ENCODE measurements around the gene TTYH3. TPM values are rescaled to one million over a fixed set of nuclear protein-coding genes. Genes with fewer than 3 reads are reported as not detected.
"Not testable (repeated sequence)": the region's sequence is repeated elsewhere in the genome, so short reads cannot be mapped to it uniquely, and the experiment has no call there.

Gene TTYH3
- total RNA-seq, 4 donors from 2014 or later, result 7.2 to 43.2 (median 15.7) TPM

DNA sequence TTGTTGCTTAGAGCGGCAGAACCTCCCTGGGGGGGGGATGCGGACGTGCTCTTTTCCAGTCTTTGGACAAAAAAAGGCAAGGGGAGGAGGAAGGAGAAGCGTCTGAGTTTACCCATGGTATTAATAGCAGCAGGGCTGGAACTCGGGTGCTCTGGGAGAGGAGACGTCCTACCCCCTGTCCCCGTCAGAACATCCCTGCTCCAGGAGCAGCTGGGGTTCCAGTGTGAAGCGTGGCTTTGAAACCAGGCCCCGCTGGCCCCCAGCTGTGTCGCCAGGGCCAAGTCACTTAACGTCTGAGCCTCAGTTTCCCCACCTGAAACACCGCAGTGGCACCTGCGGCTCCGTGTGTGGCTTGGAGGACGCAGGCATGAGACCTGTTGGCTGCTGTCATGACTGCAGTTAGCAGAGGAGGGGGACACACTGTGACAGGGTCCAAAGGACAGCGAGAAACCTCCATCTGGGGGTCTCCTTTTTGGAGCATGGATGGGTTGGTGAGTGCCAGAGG lies 57.6 kb downstream of the TTYH3 start:
- TF ChIP-seq, protein P1, sequence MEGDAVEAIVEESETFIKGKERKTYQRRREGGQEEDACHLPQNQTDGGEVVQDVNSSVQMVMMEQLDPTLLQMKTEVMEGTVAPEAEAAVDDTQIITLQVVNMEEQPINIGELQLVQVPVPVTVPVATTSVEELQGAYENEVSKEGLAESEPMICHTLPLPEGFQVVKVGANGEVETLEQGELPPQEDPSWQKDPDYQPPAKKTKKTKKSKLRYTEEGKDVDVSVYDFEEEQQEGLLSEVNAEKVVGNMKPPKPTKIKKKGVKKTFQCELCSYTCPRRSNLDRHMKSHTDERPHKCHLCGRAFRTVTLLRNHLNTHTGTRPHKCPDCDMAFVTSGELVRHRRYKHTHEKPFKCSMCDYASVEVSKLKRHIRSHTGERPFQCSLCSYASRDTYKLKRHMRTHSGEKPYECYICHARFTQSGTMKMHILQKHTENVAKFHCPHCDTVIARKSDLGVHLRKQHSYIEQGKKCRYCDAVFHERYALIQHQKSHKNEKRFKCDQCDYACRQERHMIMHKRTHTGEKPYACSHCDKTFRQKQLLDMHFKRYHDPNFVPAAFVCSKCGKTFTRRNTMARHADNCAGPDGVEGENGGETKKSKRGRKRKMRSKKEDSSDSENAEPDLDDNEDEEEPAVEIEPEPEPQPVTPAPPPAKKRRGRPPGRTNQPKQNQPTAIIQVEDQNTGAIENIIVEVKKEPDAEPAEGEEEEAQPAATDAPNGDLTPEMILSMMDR (IDR thresholded peaks at IDR 0.05), result no peak
- Histone ChIP-seq H3K36me3 (no peaks in the 10 kb centered on the region), H3K9me3 (no peaks in the 10 kb centered on the region), H3K4me1 (peaks cover 0 to 24% (median 11%) of the 10 kb centered on the region in 4 donors), H3K27me3 (peaks cover 0 to 49% of the 10 kb centered on the region in 2 donors), H3K4me3 (no peak overlapping the region), H3K27ac (no peak overlapping the region)
- WGBS, 2 donors, result 60 to 65% methylated on average over 11 to 16 of the region's 16 CpGs
- no peak for DNase-seq (ENCODE audit: low spot score in 2 of 2)

DNA sequence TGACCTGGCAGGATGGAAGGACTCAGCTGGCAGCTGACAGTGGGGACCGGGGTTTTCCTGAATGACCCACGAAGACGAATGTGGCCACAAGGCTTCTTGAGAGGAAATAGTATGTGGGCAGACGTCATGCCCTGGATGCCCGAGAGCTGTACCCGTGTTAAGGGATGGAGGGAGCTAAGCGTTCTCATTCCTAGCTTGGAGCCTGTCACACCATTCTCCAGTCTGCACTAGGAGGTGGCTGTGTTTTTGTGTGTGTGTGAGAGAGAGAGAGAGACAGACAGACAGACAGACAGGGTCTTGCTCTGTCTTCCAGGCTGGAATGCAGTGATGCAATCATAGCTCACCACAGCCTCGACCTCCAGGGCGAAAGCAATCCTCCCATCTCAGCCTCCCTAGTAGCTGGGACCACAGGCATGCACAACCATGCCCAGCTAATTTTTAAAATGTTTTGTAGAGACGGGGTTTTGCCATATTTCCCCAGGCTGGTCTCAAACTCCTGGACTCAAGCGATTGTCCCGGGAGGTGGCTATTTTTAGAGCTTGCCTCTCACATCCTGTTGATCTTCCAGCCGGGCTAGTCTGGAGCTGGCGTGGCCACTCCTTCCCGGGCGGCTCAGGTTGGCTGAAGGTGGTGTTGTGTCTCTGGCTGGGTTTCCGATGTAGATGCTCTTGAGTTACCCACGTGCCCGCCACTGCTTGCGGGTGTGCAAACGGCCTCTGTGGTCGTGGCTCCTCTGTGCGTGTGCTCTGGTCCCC lies 58.3 kb downstream of the TTYH3 start:
- 76% methylated on average over 23 of the region's 23 CpGs for WGBS, 2 donors

DNA sequence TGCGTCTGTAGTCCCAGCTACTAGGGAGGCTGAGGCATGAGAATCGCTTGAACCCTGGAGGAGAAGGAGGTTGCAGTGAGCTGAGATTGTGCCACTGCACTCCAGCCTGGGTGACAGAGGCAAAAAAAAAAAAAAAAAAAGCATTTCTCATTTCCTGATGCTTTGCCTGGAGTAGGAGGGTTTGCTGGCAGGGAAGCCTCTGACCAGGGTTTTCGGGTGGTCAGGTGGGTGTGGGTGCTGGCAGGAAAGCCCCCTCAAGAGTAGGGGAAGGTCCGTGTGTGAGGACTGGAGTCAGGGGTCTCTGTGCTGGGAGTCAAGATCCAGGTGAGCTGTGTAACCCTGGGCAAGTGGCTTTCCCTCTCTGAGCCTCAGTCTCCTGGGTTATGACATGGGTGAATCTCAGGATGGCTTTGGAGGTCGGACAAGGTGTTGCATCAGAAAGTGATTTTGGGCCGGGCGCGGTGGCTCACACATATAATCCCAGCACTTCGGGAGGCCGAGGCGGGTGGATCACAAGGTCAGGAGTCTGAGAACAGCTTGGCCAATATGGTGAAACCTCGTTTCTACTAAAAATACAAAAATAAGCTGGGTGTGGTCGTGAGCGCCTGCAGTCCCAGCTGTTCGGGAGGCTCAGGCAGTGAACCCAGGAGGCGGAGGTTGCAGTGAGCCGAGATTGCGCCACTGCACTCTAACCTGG lies 59.4 kb downstream of the TTYH3 start:
- Histone ChIP-seq H3K9me3 (no peaks in the 10 kb centered on the region), H3K27me3 (peaks cover 0 to 39% of the 10 kb centered on the region in 2 donors), H3K36me3 (no peaks in the 10 kb centered on the region), H3K4me3 (no peak overlapping the region), H3K4me1 (peaks cover 0 to 24% (median 11%) of the 10 kb centered on the region in 4 donors), H3K27ac (no peak overlapping the region)
- no peak for DNase-seq (ENCODE audit: low spot score in 2 of 2)
- TF ChIP-seq, protein P1 (IDR thresholded peaks at IDR 0.05), result no peak
- TF ChIP-seq POLR2A (IDR thresholded peaks at IDR 0.05) (no peak), EP300 (IDR thresholded peaks at IDR 0.05) (no peak)
- WGBS, 2 donors, result 81 to 85% methylated on average over 18 of the region's 18 CpGs

More for the DNA sequence above, 58.3 kb downstream of the TTYH3 start:
- Histone ChIP-seq H3K4me1 (peaks cover 0 to 24% (median 11%) of the 10 kb centered on the region in 4 donors), H3K4me3 (no peak overlapping the region), H3K27me3 (peaks cover 0 to 49% of the 10 kb centered on the region in 2 donors), H3K36me3 (no peaks in the 10 kb centered on the region), H3K27ac (no peak overlapping the region), H3K9me3 (no peaks in the 10 kb centered on the region)
- TF ChIP-seq, protein P1 (IDR thresholded peaks at IDR 0.05), result no peak
- TF ChIP-seq POLR2A (IDR thresholded peaks at IDR 0.05), result no peak
- no peak for TF ChIP-seq EP300 (IDR thresholded peaks at IDR 0.05)
- DNase-seq (ENCODE audit: low spot score in 2 of 2), result no peak

DNA sequence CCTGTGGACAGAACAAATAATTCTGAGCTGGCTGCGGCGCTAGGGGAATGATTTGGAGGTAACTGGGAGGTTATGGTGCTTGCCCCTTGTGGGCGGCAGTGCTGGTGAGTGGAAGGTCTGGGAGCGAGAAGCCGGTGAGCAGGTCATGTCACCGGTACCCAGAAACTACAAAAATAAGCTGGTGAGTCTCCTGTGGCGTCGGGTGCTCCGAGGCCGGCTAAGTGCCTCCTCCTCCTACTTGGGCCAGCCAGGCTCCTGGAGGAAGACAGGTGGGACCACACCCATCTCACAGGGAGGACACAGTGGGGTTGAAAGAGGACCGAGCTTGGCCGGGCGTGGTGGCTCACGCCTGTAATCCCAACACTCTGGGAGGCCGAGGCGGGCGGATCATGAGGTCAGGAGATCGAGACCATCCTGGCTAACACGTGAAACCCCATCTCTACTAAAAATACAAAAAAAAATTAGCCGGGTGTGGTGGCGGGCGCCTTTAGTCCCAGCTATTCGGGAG lies 60.2 kb downstream of the TTYH3 start:
- not testable (repeated sequence) for H3K9me3 ChIP-seq; H3K4me3 ChIP-seq; H3K27ac ChIP-seq; H3K36me3 ChIP-seq; DNase-seq (ENCODE audit: low spot score in 2 of 2)
- Histone ChIP-seq H3K4me1 (peaks cover 0 to 23% (median 11%) of the 10 kb centered on the region in 4 donors), H3K27me3 (peaks cover 0 to 30% of the 10 kb centered on the region in 2 donors)
- WGBS, 2 donors, result 91 to 92% methylated on average over 22 to 23 of the region's 23 CpGs

DNA sequence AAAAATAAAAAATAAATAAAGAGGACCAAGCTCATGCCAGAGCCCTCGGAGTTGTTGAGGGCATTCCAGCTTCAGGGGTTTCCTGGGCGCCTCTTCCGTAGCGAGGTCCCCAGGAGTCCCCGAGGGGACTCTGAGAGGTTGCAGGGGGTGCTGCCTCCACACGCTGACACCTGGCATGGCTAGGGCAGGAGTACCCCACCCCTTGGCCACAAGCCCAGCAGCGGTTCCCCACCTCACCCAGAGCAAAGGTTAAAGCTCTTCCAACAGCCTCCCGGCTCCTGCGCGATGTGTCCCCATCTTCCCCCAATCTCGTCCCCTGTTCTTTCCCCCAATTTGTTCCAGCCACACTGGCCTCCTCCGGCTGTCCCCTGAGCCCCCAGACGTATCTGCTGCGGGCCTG lies 60.8 kb downstream of the TTYH3 start:
- Histone ChIP-seq H3K36me3 (no peaks in the 10 kb centered on the region), H3K4me3 (no peak overlapping the region), H3K27me3 (peaks cover 0 to 25% of the 10 kb centered on the region in 2 donors), H3K9me3 (no peaks in the 10 kb centered on the region), H3K27ac (no peak overlapping the region), H3K4me1 (peaks cover 0 to 17% (median 10%) of the 10 kb centered on the region in 4 donors)
- TF ChIP-seq, protein P1 (IDR thresholded peaks at IDR 0.05), result no peak
- no peak for TF ChIP-seq EP300 (IDR thresholded peaks at IDR 0.05)
- no peak for TF ChIP-seq POLR2A (IDR thresholded peaks at IDR 0.05)
- DNase-seq (ENCODE audit: low spot score in 2 of 2), result no peak
- WGBS, 2 donors, result 82 to 83% methylated on average over 14 of the region's 14 CpGs

DNA sequence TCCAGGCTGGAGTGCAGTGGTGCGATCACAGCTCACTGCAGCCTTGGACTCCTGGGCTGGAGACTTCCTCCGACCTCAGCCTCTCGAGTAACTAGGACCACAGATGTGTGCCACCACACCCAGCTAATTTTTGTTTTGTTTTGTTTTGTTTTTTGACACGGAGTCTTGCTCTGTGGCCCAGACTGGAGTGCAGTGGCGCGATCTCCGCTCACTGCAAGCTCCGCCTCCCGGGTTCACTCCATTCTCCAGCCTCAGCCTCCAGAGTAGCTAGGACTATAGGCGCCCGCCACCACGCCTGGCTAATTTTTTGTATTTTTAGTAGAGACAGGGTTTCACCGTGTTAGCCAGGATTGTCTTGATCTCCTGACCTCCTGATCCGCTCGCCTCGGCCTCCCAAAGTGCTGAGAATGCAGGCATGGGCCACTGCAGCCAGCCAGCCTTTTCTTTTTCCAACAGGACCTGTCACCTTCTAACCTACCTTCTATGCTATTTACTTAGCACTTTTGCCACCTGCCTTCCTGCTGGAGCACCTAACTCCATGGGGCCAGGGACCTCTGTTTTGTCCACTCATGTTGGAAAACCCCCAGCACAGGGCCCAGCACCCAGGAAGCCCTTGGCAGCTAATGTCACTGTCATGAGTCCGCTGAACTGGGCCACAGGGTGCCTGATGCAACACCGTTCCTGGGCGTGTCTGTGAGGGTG lies 61.8 kb downstream of the TTYH3 start:
- H3K9me3 ChIP-seq; H3K4me1 ChIP-seq; H3K27ac ChIP-seq; DNase-seq (ENCODE audit: low spot score in 2 of 2); H3K4me3 ChIP-seq; H3K36me3 ChIP-seq: not testable (repeated sequence)
- 83 to 85% methylated on average over 18 to 19 of the region's 19 CpGs for WGBS, 2 donors
- H3K27me3 ChIP-seq, result peaks cover 0 to 17% of the 10 kb centered on the region in 2 donors

DNA sequence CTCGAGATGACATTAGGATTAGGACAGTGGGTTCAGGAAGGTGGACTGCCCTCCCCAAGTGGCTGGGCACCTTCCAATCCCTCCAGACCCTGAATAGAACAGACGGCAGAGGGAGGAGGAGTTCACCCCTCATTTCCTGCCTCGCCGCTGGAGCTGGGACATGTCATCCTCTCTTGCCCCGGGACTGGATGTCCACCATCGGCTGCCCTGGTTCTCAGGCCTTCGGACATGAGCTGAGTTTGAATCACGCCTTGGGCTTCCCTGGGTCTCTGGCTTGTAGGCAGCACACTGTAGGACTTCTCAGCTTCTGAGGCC lies 62.3 kb downstream of the TTYH3 start:
- not testable (repeated sequence) for H3K4me1 ChIP-seq; H3K27ac ChIP-seq; H3K9me3 ChIP-seq; H3K4me3 ChIP-seq; DNase-seq (ENCODE audit: low spot score in 2 of 2); H3K36me3 ChIP-seq
- WGBS, 2 donors, result 75 to 86% methylated on average over 8 of the region's 8 CpGs
- H3K27me3 ChIP-seq, result peaks cover 0 to 12% of the 10 kb centered on the region in 2 donors
